Fibroblast of lung (primary cell): ENCODE results near the gene PRAMEF20. TPM values are rescaled to one million over a fixed set of nuclear protein-coding genes. Genes with fewer than 3 reads are reported as not detected.
"Not testable (repeated sequence)": the region's sequence is repeated elsewhere in the genome, so short reads cannot be mapped to it uniquely, and the experiment has no call there.

Experiments used
- DNase-seq, 2 donors: peaks; one replicate each; pipeline versions ENCODE4 v3.0.0 to v3.0.0-alpha.2; 2010; ENCODE audit warnings: low read depth in 2 of 2
- H2AFZ ChIP-seq: 2 replicates; pipeline ENCODE4 v1.5.1; 2012; ENCODE audit warnings: low read length, control low read depth, inconsistent platforms
- H3K27ac ChIP-seq: 2 replicates; pipeline ENCODE4 v1.5.1; 2011; ENCODE audit warnings: low read length, control low read depth; ENCODE audit not compliant: insufficient read depth
- H3K27me3 ChIP-seq: 2 replicates; pipeline ENCODE4 v1.5.1; 2011; ENCODE audit warnings: mild to moderate bottlenecking, low read length; ENCODE audit not compliant: control insufficient read depth, insufficient read depth
- H3K36me3 ChIP-seq: 2 replicates; pipeline ENCODE4 v1.5.1; 2011; ENCODE audit warnings: low read length; ENCODE audit not compliant: control insufficient read depth, insufficient read depth
- H3K4me1 ChIP-seq: 2 replicates; pipeline ENCODE4 v1.5.1; 2011; ENCODE audit warnings: low read length; ENCODE audit not compliant: control insufficient read depth, insufficient read depth; ENCODE audit errors: extremely low read depth
- H3K4me2 ChIP-seq: 2 replicates; pipeline ENCODE4 v1.5.1; 2011; ENCODE audit warnings: low read length, control low read depth; ENCODE audit not compliant: insufficient read depth; ENCODE audit errors: extremely low read depth
- H3K4me3 ChIP-seq, 4 experiments: fragments of 200-600 bp in 1 of 4; sonication (generic) in 1 of 4; replicated peaks in 1 of 4; 2 replicates each; pipeline ENCODE4 v1.5.1; 2011 to 2016; ENCODE audit warnings: low read length in 4 of 4, low read depth in 3 of 4, mild to moderate bottlenecking in 3 of 4, control low read depth in 2 of 4, inconsistent platforms in 1 of 4, mixed read lengths in 1 of 4; ENCODE audit not compliant: insufficient read depth in 1 of 4; ENCODE audit errors: control extremely low read depth in 1 of 4
- H3K79me2 ChIP-seq: 2 replicates; pipeline ENCODE4 v1.5.1; 2012; ENCODE audit warnings: mild to moderate bottlenecking, low read length, inconsistent platforms; ENCODE audit not compliant: control insufficient read depth, insufficient read depth
- H3K9ac ChIP-seq: 2 replicates; pipeline ENCODE4 v1.5.1; 2011; ENCODE audit warnings: mild to moderate bottlenecking, low read length, control low read depth; ENCODE audit not compliant: insufficient read depth
- H3K9me3 ChIP-seq: 2 replicates; pipeline ENCODE4 v1.5.1; 2012; ENCODE audit warnings: low read depth, low read length; ENCODE audit not compliant: control insufficient read depth, insufficient read depth
- H4K20me1 ChIP-seq: 2 replicates; pipeline ENCODE4 v1.5.1; 2011; ENCODE audit warnings: low read length; ENCODE audit not compliant: control insufficient read depth, insufficient read depth; ENCODE audit errors: extremely low read depth
- CTCF ChIP-seq, 2 donors: IDR thresholded peaks in 1 of 2; conservative IDR thresholded peaks in 1 of 2; 1 replicate in 1 of 2; 2 replicates in 1 of 2; pipeline ENCODE4 v1.5.1; 2011 to 2012; ENCODE audit warnings: low read length in 2 of 2, control low read depth in 1 of 2, inconsistent platforms in 1 of 2, low read depth in 1 of 2, mild to moderate bottlenecking in 1 of 2
- EZH2 ChIP-seq: IDR thresholded peaks from 2 replicates; pipeline ENCODE4 v1.5.1; 2012; ENCODE audit warnings: low read length, control low read depth, mild to moderate bottlenecking; ENCODE audit errors: missing control alignments
- polyA plus RNA-seq, 2 donors: library from polyadenylated mRNA; depleted of rRNA in 1 of 2; stranded (reverse) in 1 of 2; unstranded in 1 of 2; fragments of >200 nt; gene quantifications; 2 replicates each; pipeline ENCODE4 v1.2.1, GENCODE V29; 2011 to 2012; ENCODE audit warnings: missing spikeins in 1 of 2
- total RNA-seq: library from RNA; depleted of rRNA; stranded (reverse); fragments of >200 nt; gene quantifications from 2 replicates; pipeline ENCODE4 v1.2.1, GENCODE V29; 2014

The PRAMEF20 gene
- total and polyA plus RNA-seq, 2 donors (not counting 1 experiment from before 2014, with no cell fraction given): not detected

DNA sequence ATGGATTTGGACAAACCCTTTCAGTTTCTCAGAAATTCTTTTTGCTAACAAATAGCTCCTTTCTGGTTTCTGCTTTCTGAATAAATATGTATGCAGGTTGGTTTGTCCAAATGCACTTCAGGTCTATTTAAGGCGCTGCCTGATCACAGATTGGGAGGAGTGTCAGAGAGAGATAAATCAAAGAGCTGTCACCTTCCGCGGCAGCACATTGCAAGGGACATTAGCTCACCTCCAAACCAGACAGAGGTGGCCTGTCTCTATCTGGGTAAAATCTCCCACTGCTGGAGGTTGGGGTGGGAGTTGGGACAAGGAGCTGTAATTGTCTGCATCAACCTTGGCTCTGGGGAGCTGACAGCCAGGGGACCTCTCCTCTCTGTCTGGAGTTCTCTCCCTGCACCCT lies 25.2 kb downstream of the PRAMEF20 start:
- no peaks in the 10 kb centered on the region for H3K79me2 ChIP-seq
- no peaks in the 10 kb centered on the region for H4K20me1 ChIP-seq
- TF ChIP-seq EZH2 (no peak), CTCF (conservative IDR thresholded peaks at IDR 0.05 in 1 of 2, IDR thresholded peaks at IDR 0.05 in 1 of 2; ENCODE audit: low read depth in 1 of 2, low read length in 2 of 2) (no peak)
- no peaks in the 10 kb centered on the region for H3K27me3 ChIP-seq
- no peak overlapping the region for H2AFZ ChIP-seq
- H3K4me3 ChIP-seq: no peak overlapping the region
- no peaks in the 10 kb centered on the region for H3K36me3 ChIP-seq
- H3K4me2 ChIP-seq: no peak overlapping the region
- H3K9ac ChIP-seq: no peak overlapping the region
- no peaks in the 10 kb centered on the region for H3K9me3 ChIP-seq
- no peak for DNase-seq
- no peaks in the 10 kb centered on the region for H3K4me1 ChIP-seq
- no peak overlapping the region for H3K27ac ChIP-seq

DNA sequence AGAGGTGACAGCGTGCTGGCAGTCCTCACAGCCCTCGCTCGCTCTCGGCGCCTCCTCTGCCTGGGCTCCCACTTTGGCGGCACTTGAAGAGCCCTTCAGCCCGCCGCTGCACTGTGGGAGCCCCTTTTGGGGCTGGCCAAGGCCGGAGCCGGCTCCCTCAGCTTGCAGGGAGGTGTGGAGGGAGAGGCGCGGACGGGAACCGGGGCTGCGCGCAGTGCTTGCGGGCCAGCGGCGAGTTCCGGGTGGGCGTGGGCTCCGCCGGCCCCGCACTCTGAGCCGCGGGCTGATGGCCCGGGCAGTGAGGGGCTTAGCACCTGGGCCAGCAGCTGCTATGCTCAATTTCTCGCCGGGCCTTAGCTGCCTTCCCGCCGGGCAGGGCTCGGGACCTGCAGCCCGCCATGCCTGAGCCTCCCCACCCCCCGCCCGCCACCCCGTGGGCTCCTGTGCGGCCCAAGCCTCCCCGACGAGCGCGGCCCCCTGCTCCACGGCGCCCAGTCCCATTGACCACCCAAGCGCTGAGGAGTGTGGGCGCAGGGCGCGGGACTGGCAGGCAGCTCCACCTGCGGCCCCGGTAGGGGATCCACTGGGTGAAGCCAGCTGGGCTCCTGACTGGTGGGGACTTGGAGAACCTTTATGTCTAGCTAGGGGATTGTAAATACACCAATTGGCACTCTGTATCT lies 29.0 kb downstream of the PRAMEF20 start:
- not testable (repeated sequence) for H3K27ac ChIP-seq, H3K36me3 ChIP-seq, H3K27me3 ChIP-seq, H3K4me1 ChIP-seq, DNase-seq, H2AFZ ChIP-seq, H3K4me3 ChIP-seq, H3K4me2 ChIP-seq, H4K20me1 ChIP-seq, H3K9me3 ChIP-seq, H3K9ac ChIP-seq, H3K79me2 ChIP-seq

DNA sequence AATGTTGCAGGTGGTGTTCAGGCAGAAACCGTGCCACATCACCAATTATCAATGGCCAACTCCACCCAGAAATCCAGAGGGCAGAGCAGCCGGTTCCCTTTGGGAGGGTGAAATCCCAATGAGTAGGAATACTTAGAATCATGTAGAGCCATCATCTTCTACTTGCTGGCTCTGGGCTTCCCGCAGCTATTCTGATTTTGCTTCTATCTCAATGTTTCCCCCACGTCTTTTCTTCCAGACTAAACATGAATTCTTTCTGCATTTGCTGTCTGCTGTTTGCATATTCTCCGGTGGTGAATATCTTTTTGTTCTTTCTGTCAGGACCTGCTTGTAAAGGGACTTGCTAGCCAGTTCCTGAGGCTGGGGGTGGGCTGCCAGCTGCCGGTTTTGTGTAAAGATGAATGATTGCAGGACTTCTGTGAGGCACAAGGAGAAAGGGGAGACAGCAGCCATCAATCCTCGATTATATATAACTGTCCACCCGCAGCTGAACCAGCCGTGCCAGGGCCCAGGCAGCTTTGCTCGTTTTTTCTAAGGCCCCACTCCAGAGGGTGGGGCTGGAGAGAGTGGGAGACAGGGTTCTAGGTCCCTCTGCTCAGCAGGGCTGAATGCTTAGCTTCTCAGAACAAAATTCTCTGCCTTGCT lies 33.2 kb downstream of the PRAMEF20 start:
- no peaks in the 10 kb centered on the region for H4K20me1 ChIP-seq
- H3K4me2 ChIP-seq: no peak overlapping the region
- no peak overlapping the region for H3K9ac ChIP-seq
- H3K27me3 ChIP-seq: no peaks in the 10 kb centered on the region
- H3K79me2 ChIP-seq: no peaks in the 10 kb centered on the region
- H3K4me3 ChIP-seq: no peak overlapping the region
- no peak overlapping the region for H3K27ac ChIP-seq
- no peaks in the 10 kb centered on the region for H3K36me3 ChIP-seq
- H3K9me3 ChIP-seq: no peaks in the 10 kb centered on the region
- no peak overlapping the region for H2AFZ ChIP-seq
- DNase-seq: peak in 1 of 2 donors; percentile 20
- TF ChIP-seq EZH2 (no peak), CTCF (conservative IDR thresholded peaks at IDR 0.05 in 1 of 2, IDR thresholded peaks at IDR 0.05 in 1 of 2; ENCODE audit: low read depth in 1 of 2, low read length in 2 of 2) (no peak)
- no peaks in the 10 kb centered on the region for H3K4me1 ChIP-seq
